ENCODE data around the gene SENP3. TPM values are rescaled to one million over a fixed set of nuclear protein-coding genes. Genes with fewer than 3 reads are reported as not detected.

Gene SENP3
- total RNA-seq, 2 donors from 2014 or later, result 71.5 to 82.3 TPM

- no peak overlapping the region for H3K9ac ChIP-seq (ENCODE audit: extremely low read depth, low read length, poor library complexity, severe bottlenecking)
- 89 to 92% methylated on average over 2 to 4 of the region's 4 CpGs for WGBS, 2 experiments (ENCODE audit: insufficient coverage in 1 of 2, insufficient read length in 1 of 2)
- no peaks in the 10 kb centered on the region for H3K27me3 ChIP-seq (ENCODE audit: control insufficient read depth, insufficient read depth, low read length, poor library complexity, severe bottlenecking)
- no peak overlapping the region for H3K4me3 Mint-ChIP-seq
- H3K4me1 Mint-ChIP-seq, result peaks cover 4% of the 10 kb centered on the region
- no peaks in the 10 kb centered on the region for H3K9me3 Mint-ChIP-seq
- no peak overlapping the region for H3K4me3 ChIP-seq (ENCODE audit: low read length)
- TF ChIP-seq CTCF (conservative IDR thresholded peaks at IDR 0.05), result no peak
- no peaks in the 10 kb centered on the region for H3K36me3 Mint-ChIP-seq (ENCODE audit: low read depth)
- no peaks in the 10 kb centered on the region for H3K36me3 ChIP-seq (ENCODE audit: control insufficient read depth, insufficient read depth, low read length)
- peaks cover 10% of the 10 kb centered on the region for H3K27me3 Mint-ChIP-seq (ENCODE audit: insufficient read depth)
- H3K9me3 ChIP-seq (ENCODE audit: control insufficient read depth, low read length), result no peaks in the 10 kb centered on the region
- no peak overlapping the region for H3K27ac Mint-ChIP-seq
- no peaks in the 10 kb centered on the region for H3K4me1 ChIP-seq (ENCODE audit: control insufficient read depth, insufficient read depth, low read length)
- no peak for DNase-seq
- H3K27ac ChIP-seq (ENCODE audit: low read depth, low read length), result no peak overlapping the region
Observed at GRCh38 chr17:7551396-7551795, 10.3 kb upstream of the SENP3 start.

- Histone ChIP-seq H3K27me3 (ENCODE audit: control insufficient read depth, insufficient read depth, low read length, poor library complexity, severe bottlenecking) (no peaks in the 10 kb centered on the region), H3K36me3 (ENCODE audit: control insufficient read depth, insufficient read depth, low read length) (no peaks in the 10 kb centered on the region), H3K27ac (ENCODE audit: low read depth, low read length) (no peak overlapping the region), H3K4me3 (ENCODE audit: low read length) (no peak overlapping the region), H3K4me1 (ENCODE audit: control insufficient read depth, insufficient read depth, low read length) (no peaks in the 10 kb centered on the region), H3K9ac (ENCODE audit: extremely low read depth, low read length, poor library complexity, severe bottlenecking) (no peak overlapping the region), H3K9me3 (ENCODE audit: control insufficient read depth, low read length) (no peaks in the 10 kb centered on the region)
- WGBS, 2 experiments (ENCODE audit: insufficient coverage in 1 of 2, insufficient read length in 1 of 2), result 89 to 91% methylated on average over 5 to 6 of the region's 6 CpGs
- TF ChIP-seq CTCF (conservative IDR thresholded peaks at IDR 0.05), result no peak
- H3K4me1 Mint-ChIP-seq, result peaks cover 4% of the 10 kb centered on the region
- no peaks in the 10 kb centered on the region for H3K9me3 Mint-ChIP-seq
- H3K36me3 Mint-ChIP-seq (ENCODE audit: low read depth), result no peaks in the 10 kb centered on the region
- DNase-seq, result no peak
- H3K4me3 Mint-ChIP-seq, result no peak overlapping the region
- peaks cover 5% of the 10 kb centered on the region for H3K27me3 Mint-ChIP-seq (ENCODE audit: insufficient read depth)
- H3K27ac Mint-ChIP-seq, result no peak overlapping the region
Observed at GRCh38 chr17:7552621-7553051, 9.1 kb upstream of the SENP3 start.

- Histone ChIP-seq H3K9ac (ENCODE audit: extremely low read depth, low read length, poor library complexity, severe bottlenecking) (no peak overlapping the region), H3K27me3 (ENCODE audit: control insufficient read depth, insufficient read depth, low read length, poor library complexity, severe bottlenecking) (no peaks in the 10 kb centered on the region), H3K27ac (ENCODE audit: low read depth, low read length) (no peak overlapping the region), H3K4me3 (ENCODE audit: low read length) (no peak overlapping the region), H3K4me1 (ENCODE audit: control insufficient read depth, insufficient read depth, low read length) (no peaks in the 10 kb centered on the region), H3K36me3 (ENCODE audit: control insufficient read depth, insufficient read depth, low read length) (no peaks in the 10 kb centered on the region), H3K9me3 (ENCODE audit: control insufficient read depth, low read length) (no peaks in the 10 kb centered on the region)
- TF ChIP-seq CTCF (conservative IDR thresholded peaks at IDR 0.05), result no peak
- Mint-ChIP-seq H3K9me3 (no peaks in the 10 kb centered on the region), H3K4me3 (no peak overlapping the region), H3K27ac (no peak overlapping the region), H3K4me1 (peaks cover 8% of the 10 kb centered on the region), H3K36me3 (ENCODE audit: low read depth) (no peaks in the 10 kb centered on the region), H3K27me3 (ENCODE audit: insufficient read depth) (peaks cover 1% of the 10 kb centered on the region)
- no peak for DNase-seq
- WGBS, 2 experiments (ENCODE audit: insufficient coverage in 1 of 2, insufficient read length in 1 of 2), result 100% methylated on average over 1 of the region's 1 CpG; no CpG with 5 or more reads in 1 of the 2 experiments
Observed at GRCh38 chr17:7553356-7553755, 8.4 kb upstream of the SENP3 start.
